Heart left ventricle (tissue), 13 donors: ENCODE data around the gene HOXD10.

Experiments used
- CTCF ChIP-seq, 12 donors: fragments of 200-600 bp; sonication (generic) in 4 of 12; IDR thresholded peaks; one replicate each; pipeline versions ENCODE4 v1.5.0 to v1.8.0; 2018 to 2022; ENCODE audit warnings: antibody characterized with exemption in 12 of 12, mild to moderate bottlenecking in 5 of 12
- POLR2A ChIP-seq, 2 donors: fragments of 450-650 bp; IDR thresholded peaks; one replicate each; pipeline ENCODE4 v1.6.1; 2017; ENCODE audit warnings: antibody characterized with exemption in 2 of 2, mild to moderate bottlenecking in 2 of 2, moderate library complexity in 2 of 2
- donor health status: ischemic (EF 13 %, LVEDD 7.1; RV severe dilation, severe dysfunction).
- donor health status: DM: no; HTN: yes; CAD: no.
- donor health status: DM: no; HTN: no; CAD: no.
- donor health status: ischemic (EF 25% LVEDD 6.9; RV normal size, moderate dysfunction).
- donor health status: ischemic (EF 25% LVEDD 5.7; RV mildly dilated, moderate dysfunction).
- donor health status: ischemic (EF 35%, LVEDD 5.7; RV mildly dilated, moderate dysfunction).
- donor health status: nonischemic (EF 11% LVEDD 7.7; RV severe dilation, severe dysfunction).
- donor health status: DM: yes; HTN: yes; CAD: no.
- donor health status: PGD.
- donor health status: ischemic (EF 29% LVEDD 5.4; RV normal size, mild dysfunction).
- donor health status: nonischemic (EF 23%, LVEDD 6.1; RV moderate dilation, normal function).

DNA sequence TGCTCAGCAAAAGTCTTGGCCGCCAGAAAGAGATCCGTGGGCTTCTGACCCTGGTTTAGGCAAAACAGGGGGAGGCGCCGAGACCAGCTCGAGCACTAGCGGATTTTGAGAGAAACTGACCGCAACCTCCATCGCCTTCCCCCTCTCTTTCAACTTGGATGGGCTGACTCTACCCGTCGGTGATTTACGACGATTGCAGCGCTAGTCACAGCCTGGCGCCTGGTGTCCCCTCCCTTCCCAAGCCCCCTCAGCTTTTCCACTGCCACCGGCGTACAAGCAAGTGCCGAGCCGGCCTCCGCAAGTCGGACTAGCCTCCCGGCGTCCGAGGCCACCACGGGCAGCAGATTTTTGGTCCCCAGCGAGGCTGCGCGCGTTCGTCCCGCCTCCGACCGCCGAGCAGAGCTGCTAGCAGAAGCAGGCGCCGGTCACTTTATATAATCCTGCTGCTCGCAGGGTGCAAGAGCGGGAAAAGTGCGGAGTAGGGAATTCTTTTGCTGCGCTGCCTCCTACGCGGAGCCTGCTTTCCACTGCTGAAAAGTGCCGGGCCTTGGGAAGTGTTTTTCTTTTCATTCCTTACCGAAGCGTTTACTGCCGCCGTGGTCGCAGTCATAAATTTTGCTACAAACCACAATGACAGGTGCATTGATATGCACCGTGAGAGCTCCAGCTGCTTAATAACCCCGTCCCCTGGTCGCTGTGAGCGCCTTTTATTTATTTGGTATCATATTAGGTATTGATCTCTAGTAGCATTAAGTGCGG lies 48.2 kb downstream of the HOXD10 start:
- no peak for TF ChIP-seq CTCF (IDR thresholded peaks at IDR 0.05)
- TF ChIP-seq POLR2A (IDR thresholded peaks at IDR 0.05), result no peak
